ENCODE data around the gene KBTBD7.

The KBTBD7 gene

DNA sequence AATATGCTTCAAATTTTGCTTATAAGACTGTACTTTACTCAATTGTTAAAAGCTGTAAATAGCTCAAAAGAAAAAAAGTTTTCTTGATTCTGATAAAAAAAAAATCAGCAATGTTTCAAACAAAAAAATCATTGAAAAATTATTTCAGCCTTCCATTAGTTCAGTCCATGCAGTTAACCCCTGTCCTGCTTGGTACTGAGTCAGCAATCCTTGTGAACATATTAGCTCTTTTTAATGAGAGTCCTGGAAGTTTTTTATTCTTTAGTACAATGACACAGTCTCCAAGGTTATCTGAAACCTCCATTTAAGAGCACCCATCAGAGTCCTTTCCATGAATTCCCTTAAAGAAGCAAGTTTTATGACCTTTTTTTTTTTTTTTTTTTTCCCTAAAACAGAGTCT lies 40.3 kb downstream of the KBTBD7 start:
- H2AFZ ChIP-seq (ENCODE audit: low read depth): no peak overlapping the region
- no peaks in the 10 kb centered on the region for H3K36me3 ChIP-seq (ENCODE audit: insufficient read depth)
- H3K27ac ChIP-seq: no peak overlapping the region
- H3K4me2 ChIP-seq: no peak overlapping the region
- no peak for TF ChIP-seq CTCF (conservative IDR thresholded peaks at IDR 0.05; ENCODE audit: low read depth, low read length)
- H3K4me3 ChIP-seq (IDR thresholded peaks at IDR 0.05; ENCODE audit: insufficient read depth, low read depth, low read length): no peak overlapping the region
- no peaks in the 10 kb centered on the region for H4K20me1 ChIP-seq (ENCODE audit: insufficient read depth)
- no peaks in the 10 kb centered on the region for H3K27me3 ChIP-seq (ENCODE audit: insufficient read depth, low read depth)
- no peaks in the 10 kb centered on the region for H3K4me1 ChIP-seq (ENCODE audit: low read depth, poor library complexity, severe bottlenecking)
- H3K9ac ChIP-seq: no peak overlapping the region
- H3K79me2 ChIP-seq (ENCODE audit: insufficient read depth, low read depth): no peaks in the 10 kb centered on the region

DNA sequence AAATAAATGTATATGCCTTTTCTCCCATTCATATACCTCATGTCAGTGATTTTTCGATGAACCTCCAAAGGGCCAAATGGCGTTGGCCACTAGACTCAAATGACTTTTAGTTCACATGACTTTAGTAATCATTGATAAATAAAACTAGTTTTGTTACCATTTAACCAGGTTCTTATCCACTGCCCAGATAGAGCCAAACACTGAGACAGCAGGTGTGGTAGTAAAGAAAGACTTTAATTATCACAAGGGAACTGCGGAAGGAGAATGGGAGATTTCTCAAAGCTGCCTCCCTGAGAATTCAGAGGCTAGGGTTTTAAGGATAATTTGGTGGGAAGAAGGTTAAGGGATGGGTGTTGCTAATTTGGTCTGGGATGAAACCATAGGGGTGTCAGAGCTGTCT lies 42.4 kb downstream of the KBTBD7 start:
- Histone ChIP-seq H3K79me2 (ENCODE audit: insufficient read depth, low read depth) (no peaks in the 10 kb centered on the region), H3K9ac (no peak overlapping the region), H3K4me3 (IDR thresholded peaks at IDR 0.05; ENCODE audit: insufficient read depth, low read depth, low read length) (no peak overlapping the region), H3K27ac (no peak overlapping the region), H4K20me1 (ENCODE audit: insufficient read depth) (no peaks in the 10 kb centered on the region), H3K27me3 (ENCODE audit: insufficient read depth, low read depth) (no peaks in the 10 kb centered on the region), H3K36me3 (ENCODE audit: insufficient read depth) (no peaks in the 10 kb centered on the region), H2AFZ (ENCODE audit: low read depth) (no peak overlapping the region), H3K4me1 (ENCODE audit: low read depth, poor library complexity, severe bottlenecking) (no peaks in the 10 kb centered on the region), H3K4me2 (no peak overlapping the region)
- TF ChIP-seq CTCF (conservative IDR thresholded peaks at IDR 0.05; ENCODE audit: low read depth, low read length): no peak

GRCh38 chr13:41150058-41150457 lies 44.3 kb downstream of the KBTBD7 start:
- Histone ChIP-seq H3K4me2 (no peak overlapping the region), H3K27me3 (ENCODE audit: insufficient read depth, low read depth) (no peaks in the 10 kb centered on the region), H3K79me2 (ENCODE audit: insufficient read depth, low read depth) (no peaks in the 10 kb centered on the region), H3K9ac (no peak overlapping the region), H4K20me1 (ENCODE audit: insufficient read depth) (no peaks in the 10 kb centered on the region), H2AFZ (ENCODE audit: low read depth) (no peak overlapping the region), H3K4me1 (ENCODE audit: low read depth, poor library complexity, severe bottlenecking) (no peaks in the 10 kb centered on the region), H3K27ac (no peak overlapping the region), H3K36me3 (ENCODE audit: insufficient read depth) (no peaks in the 10 kb centered on the region), H3K4me3 (IDR thresholded peaks at IDR 0.05; ENCODE audit: insufficient read depth, low read depth, low read length) (no peak overlapping the region)
- no peak for TF ChIP-seq CTCF (conservative IDR thresholded peaks at IDR 0.05; ENCODE audit: low read depth, low read length)

DNA sequence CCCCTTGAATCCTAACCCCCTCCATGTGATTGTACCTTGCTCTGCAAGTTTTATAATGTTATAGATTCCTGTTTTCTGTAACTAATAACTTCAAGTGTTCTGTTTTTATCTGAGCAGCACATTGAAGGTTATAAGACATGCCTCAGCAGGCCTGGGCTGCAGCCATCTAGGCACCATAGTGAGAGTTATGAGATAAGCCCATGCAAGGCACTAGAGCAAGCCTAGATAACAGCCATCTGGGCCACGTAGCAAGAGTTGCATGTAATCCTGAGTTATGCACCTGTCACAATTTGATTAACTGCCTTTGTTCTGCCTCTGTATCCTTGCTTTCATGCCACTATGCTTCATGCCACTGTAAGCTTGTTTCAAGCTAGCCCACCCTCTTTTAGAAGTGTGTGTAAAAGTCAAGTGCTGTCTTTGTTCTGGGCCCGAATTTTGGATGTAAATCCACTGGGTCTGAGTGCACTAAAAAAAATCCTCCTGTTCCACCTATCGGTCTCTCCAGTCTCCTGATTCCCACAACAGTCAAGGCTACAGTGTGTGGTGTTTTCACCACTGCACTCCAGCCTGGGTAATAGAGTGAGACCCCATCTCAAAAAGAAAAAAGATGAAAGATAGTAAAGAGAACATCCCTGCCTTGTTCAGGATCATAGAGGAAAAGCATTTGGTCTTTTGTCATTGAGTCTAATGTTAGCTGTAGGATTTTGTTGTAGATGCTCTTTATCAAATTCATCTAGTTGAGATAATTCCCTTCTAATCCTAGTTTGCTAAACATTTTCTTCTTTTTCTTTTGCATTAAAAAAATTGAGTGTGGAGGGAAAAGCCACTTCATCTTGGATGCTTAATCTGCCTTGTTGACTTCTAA lies 45.7 kb downstream of the KBTBD7 start:
- H3K79me2 ChIP-seq (ENCODE audit: insufficient read depth, low read depth): no peaks in the 10 kb centered on the region
- no peak overlapping the region for H2AFZ ChIP-seq (ENCODE audit: low read depth)
- H3K27me3 ChIP-seq (ENCODE audit: insufficient read depth, low read depth): no peaks in the 10 kb centered on the region
- no peaks in the 10 kb centered on the region for H4K20me1 ChIP-seq (ENCODE audit: insufficient read depth)
- no peaks in the 10 kb centered on the region for H3K36me3 ChIP-seq (ENCODE audit: insufficient read depth)
- no peaks in the 10 kb centered on the region for H3K4me1 ChIP-seq (ENCODE audit: low read depth, poor library complexity, severe bottlenecking)
- no peak overlapping the region for H3K9ac ChIP-seq
- TF ChIP-seq CTCF (conservative IDR thresholded peaks at IDR 0.05; ENCODE audit: low read depth, low read length): no peak
- no peak overlapping the region for H3K27ac ChIP-seq
- H3K4me3 ChIP-seq (IDR thresholded peaks at IDR 0.05; ENCODE audit: insufficient read depth, low read depth, low read length): no peak overlapping the region
- H3K4me2 ChIP-seq: no peak overlapping the region
